Ovary (tissue), 9 donors: ENCODE measurements around the gene OGG1. TPM values are rescaled to one million over a fixed set of nuclear protein-coding genes. Genes with fewer than 3 reads are reported as not detected.
A peak's percentile ranks its signal among the peaks of the same experiment; 100 is the strongest.
"Not testable (repeated sequence)": the region's sequence is repeated elsewhere in the genome, so short reads cannot be mapped to it uniquely, and the experiment has no call there.

ENCODE experiments used
- DNase-seq, 5 donors: peaks; one replicate each; pipeline ENCODE4 v3.0.0-alpha.2; 2019 to 2020
- H3K27ac ChIP-seq, 2 donors: fragments of 200-600 bp; one replicate each; pipeline versions ENCODE4 v1.5.1 to v1.8.0; 2019 to 2022
- H3K27me3 ChIP-seq: fragments of 200-600 bp; one replicate; pipeline ENCODE4 v1.8.0; 2022
- H3K36me3 ChIP-seq: fragments of 200-600 bp; sonication (generic); one replicate; pipeline ENCODE4 v1.5.1; 2019
- H3K4me1 ChIP-seq: one replicate; pipeline ENCODE4 v1.8.1; 2013; ENCODE audit warnings: mild to moderate bottlenecking, moderate library complexity; ENCODE audit not compliant: insufficient read depth
- H3K4me3 ChIP-seq: fragments of 200-600 bp; sonication (generic); one replicate; pipeline ENCODE4 v1.5.1; 2017
- H3K9me3 ChIP-seq, 2 donors: fragments of 200-600 bp in 1 of 2; sonication (generic) in 1 of 2; one replicate each; pipeline versions ENCODE4 v1.5.1 to v1.8.1; 2013 to 2019; ENCODE audit warnings: mild to moderate bottlenecking in 1 of 2, moderate library complexity in 1 of 2
- EP300 ChIP-seq: sonication (generic); formaldehyde crosslinking; IDR thresholded peaks from one replicate; pipeline ENCODE4 v1.6.1; 2017; ENCODE audit warnings: antibody characterized with exemption
- POLR2A ChIP-seq: fragments of 450-650 bp; IDR thresholded peaks from one replicate; pipeline ENCODE4 v1.6.1; 2017; ENCODE audit warnings: antibody characterized with exemption, mild to moderate bottlenecking, moderate library complexity
- WGBS, 3 donors: extraction: QIAGEN DNeasy Blood & Tissue Kit in 1 of 3; methylation state at CpG; one replicate each; pipeline versions ENCODE4 v1.1.5 to v1.1.7; 2013 to 2017; 5-methylcytosine and 5-hydroxymethylcytosine counted together
- intact Hi-C, 4 donors: fragments of 100-400 bp; cut with DNase I; formaldehyde crosslinking; loops; one replicate each; pipeline versions ENCODE4 v1.11.0 to v1.15.1; 2022 to 2023
- polyA plus RNA-seq, 2 donors: library from polyadenylated mRNA; stranded (reverse); fragments of 200-250 nt in 1 of 2; fragments of 350-450 nt in 1 of 2; fragmentation: Illumina TruSeq in 1 of 2; extraction: RNeasy Lipid Tissue Mini Kit (QIAGEN cat#74804) in 1 of 2; gene quantifications; one replicate each; pipeline ENCODE4 v1.2.3, GENCODE V29; 2013 to 2014
- total RNA-seq, 7 donors: library from RNA; depleted of rRNA in 2 of 7; stranded (reverse); fragments of >200 nt in 2 of 7; fragmentation: NEBNext Ultra II Directional in 3 of 7; extraction: Animal tissue kit (Norgen Biotek cat#: 25700) in 3 of 7; gene quantifications; one replicate each; pipeline versions ENCODE4 v1.1.0 to v1.2.4, GENCODE V29; 2016 to 2023
- TF ChIP-seq, protein P1 (sequence below), 3 donors: fragments of 450-650 bp in 2 of 3; fragments of 200-600 bp in 1 of 3; IDR thresholded peaks; one replicate each; pipeline versions ENCODE4 v1.5.1 to v1.8.0; 2016 to 2022; ENCODE audit warnings: antibody characterized with exemption in 3 of 3, mild to moderate bottlenecking in 1 of 3
- donor health status: DM: no; HTN: no; CAD: no; lungs with moderate emphysema.
- donor health status: DM: no; HTN: no; CAD: no.
- donor health status: Bipolar disorder and iron deficiency.
- donor health status: DM: yes; HTN: yes; CAD: no.
- donor health status: DM: no; HTN: no; CAD: no.
- donor health status: DM: yes; HTN: yes; CAD: no.

The OGG1 gene
- total and polyA plus RNA-seq, 9 donors = 16.8 to 54.3 (median 31.1) TPM

DNA sequence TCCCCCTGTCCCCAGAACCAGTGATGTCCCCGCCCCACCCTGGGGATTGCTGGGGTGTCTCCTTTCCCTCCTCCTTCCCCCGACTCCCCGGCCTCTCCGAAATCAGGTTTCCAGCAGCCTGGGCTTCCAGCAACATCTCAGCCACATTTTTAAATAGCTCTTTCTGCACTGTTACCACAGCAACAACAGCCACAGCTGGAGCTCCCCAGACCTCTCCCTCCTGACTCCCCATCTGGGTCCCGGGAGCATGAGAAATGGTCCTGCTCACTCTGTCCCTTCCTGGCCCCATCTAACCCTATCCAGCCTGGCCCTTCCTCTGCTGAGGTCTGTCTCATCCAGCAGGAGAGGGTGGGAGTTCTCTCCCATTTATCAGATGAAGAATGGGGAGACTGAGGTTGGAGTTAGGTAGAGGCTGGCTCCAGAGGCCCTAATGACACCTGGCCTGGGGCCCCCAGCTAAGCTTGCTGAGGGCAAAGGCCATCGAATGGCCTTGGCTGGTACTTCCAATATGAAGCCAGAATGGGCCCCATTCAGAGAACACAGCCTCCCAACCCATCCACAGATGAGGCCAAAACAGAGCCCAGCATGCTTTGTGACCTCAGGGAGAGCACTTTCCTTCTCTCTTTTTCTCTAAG is 18.5 kb downstream of the OGG1 start:
- DNase-seq = no peak
- Histone ChIP-seq H3K4me1 (peaks cover 6% of the 10 kb centered on the region), H3K9me3 (no peaks in the 10 kb centered on the region), H3K27ac (peak overlapping the region; percentile 74 to 92), H3K27me3 (no peaks in the 10 kb centered on the region), H3K4me3 (no peak overlapping the region), H3K36me3 (no peaks in the 10 kb centered on the region)
- TF ChIP-seq, protein P1, sequence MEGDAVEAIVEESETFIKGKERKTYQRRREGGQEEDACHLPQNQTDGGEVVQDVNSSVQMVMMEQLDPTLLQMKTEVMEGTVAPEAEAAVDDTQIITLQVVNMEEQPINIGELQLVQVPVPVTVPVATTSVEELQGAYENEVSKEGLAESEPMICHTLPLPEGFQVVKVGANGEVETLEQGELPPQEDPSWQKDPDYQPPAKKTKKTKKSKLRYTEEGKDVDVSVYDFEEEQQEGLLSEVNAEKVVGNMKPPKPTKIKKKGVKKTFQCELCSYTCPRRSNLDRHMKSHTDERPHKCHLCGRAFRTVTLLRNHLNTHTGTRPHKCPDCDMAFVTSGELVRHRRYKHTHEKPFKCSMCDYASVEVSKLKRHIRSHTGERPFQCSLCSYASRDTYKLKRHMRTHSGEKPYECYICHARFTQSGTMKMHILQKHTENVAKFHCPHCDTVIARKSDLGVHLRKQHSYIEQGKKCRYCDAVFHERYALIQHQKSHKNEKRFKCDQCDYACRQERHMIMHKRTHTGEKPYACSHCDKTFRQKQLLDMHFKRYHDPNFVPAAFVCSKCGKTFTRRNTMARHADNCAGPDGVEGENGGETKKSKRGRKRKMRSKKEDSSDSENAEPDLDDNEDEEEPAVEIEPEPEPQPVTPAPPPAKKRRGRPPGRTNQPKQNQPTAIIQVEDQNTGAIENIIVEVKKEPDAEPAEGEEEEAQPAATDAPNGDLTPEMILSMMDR (IDR thresholded peaks at IDR 0.05) = no peak
- TF ChIP-seq EP300 (no peak), POLR2A (no peak)
- WGBS, 3 donors = 35 to 37% (median 36%) methylated on average over 6 of the region's 6 CpGs
- intact Hi-C loops = no loop called here

DNA sequence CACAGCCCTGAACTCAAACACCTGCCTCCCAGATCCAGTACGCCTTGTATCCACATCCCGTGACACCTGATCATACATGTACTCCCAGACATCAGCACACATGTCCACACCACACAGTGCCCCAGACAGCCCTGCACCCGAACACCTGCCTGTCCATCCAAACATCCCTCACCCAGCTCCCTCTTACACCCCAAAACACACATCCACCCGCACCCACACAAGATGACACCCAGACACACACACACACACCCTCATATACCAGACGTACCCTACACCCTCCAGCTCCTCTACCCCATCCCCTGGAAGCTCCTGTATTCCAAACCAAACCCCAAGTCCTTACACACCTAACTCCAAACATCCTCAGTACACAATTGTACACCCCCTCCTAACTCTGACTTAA is 19.3 kb downstream of the OGG1 start:
- H3K27ac ChIP-seq = peak overlapping the region; percentile 74 to 92
- peaks cover 6% of the 10 kb centered on the region for H3K4me1 ChIP-seq
- peak overlapping the region; percentile 57 for H3K4me3 ChIP-seq
- no peaks in the 10 kb centered on the region for H3K36me3 ChIP-seq
- WGBS, 3 donors = 46 to 51% (median 47%) methylated on average over 5 of the region's 5 CpGs
- no peaks in the 10 kb centered on the region for H3K27me3 ChIP-seq
- intact Hi-C loops = no loop called here
- TF ChIP-seq POLR2A = no peak
- TF ChIP-seq EP300 = no peak
- TF ChIP-seq, protein P1 (IDR thresholded peaks at IDR 0.05) = no peak
- no peak for DNase-seq
- no peaks in the 10 kb centered on the region for H3K9me3 ChIP-seq

DNA sequence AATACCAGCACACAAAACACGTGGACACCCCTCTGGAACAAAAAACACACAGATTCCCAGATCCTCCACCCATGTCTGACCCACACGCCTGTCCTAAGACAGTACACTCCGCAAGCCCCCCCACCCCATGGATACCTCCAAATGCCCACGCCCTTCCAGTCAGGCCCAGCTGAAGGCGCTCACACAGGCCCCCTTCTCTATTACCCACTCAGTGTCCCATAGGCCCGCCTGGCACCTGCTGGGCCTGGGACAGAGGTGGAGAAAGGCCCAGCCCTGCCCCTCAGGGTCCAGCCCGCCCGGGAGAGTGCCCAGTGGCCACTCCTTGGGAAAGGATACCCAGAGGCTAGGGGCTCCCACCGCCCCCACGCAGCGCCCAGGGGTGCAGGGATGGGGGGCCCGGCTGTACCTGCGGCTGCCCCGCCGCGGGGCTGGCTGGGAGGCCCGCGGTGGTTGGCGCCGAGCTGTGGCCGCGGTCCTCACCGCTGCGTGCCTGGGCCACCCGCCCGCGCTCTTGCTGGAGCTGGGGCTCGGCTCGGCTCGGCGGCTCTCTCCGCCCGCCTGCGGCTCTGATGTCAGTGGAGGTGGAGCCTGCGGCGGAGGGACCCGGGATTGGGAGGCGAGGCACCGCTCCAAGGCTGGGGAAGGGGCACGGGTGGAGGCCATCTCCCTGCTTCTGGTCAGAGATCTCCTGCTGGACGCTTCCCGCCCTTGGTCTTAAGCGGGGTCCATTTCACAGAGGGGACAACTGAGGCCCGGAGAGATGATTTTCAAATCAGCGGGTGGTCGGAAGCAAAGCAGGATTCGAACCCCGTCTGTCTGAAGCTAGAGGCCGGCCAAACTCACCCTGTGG is 19.9 kb downstream of the OGG1 start, which contains the start of gene CAMK1:
Gene CAMK1 (minus strand): TSS at position 522 of the 850 bp plus-strand sequence. CDS start 2,198 bp downstream, outside the sequence.
- peak within 1 kb of the TSS; percentile 57 for H3K4me3 ChIP-seq
- no peaks in the 10 kb centered on the region for H3K36me3 ChIP-seq
- no peaks in the 10 kb centered on the region for H3K27me3 ChIP-seq
- peaks cover 6% of the 10 kb centered on the region for H3K4me1 ChIP-seq
- intact Hi-C loops = loop anchor here in 2 of 4 donors (2.0 kb wide), 1 partner anchor 23 kb away; the partner anchor contains the start of genes ARPC4 (in 2 of the 2) and TADA3 (in 2 of the 2)
- DNase-seq = peak; percentile 87 to 91 (median 88)
- WGBS, 3 donors = 1% methylated on average over 28 to 49 of the region's 49 CpGs
- peak within 1 kb of the TSS; percentile 74 to 92 for H3K27ac ChIP-seq
- no peak for TF ChIP-seq EP300
- TF ChIP-seq, protein P1 (IDR thresholded peaks at IDR 0.05) = no peak
- TF ChIP-seq POLR2A = peak; percentile 88
- no peaks in the 10 kb centered on the region for H3K9me3 ChIP-seq

- Histone ChIP-seq H3K36me3 (no peaks in the 10 kb centered on the region), H3K9me3 (no peaks in the 10 kb centered on the region), H3K27ac (peak overlapping the region; percentile 74 to 92), H3K4me1 (peaks cover 6% of the 10 kb centered on the region), H3K4me3 (peak overlapping the region; percentile 57), H3K27me3 (no peaks in the 10 kb centered on the region)
- intact Hi-C loops = loop anchor here in 2 of 4 donors (2.0 kb wide), 1 partner anchor 22 kb away; the partner anchor contains the start of genes ARPC4 (in 2 of the 2) and TADA3 (in 2 of the 2)
- whole genome bisulfite sequencing, 3 donors = 2 to 6% (median 3%) methylated on average over 15 of the region's 15 CpGs
- peak; percentile 99 to 100 (median 100) for DNase-seq
- no peak for TF ChIP-seq EP300
- TF ChIP-seq POLR2A = no peak
- TF ChIP-seq, protein P1 (IDR thresholded peaks at IDR 0.05) = no peak
Observed at GRCh38 chr3:9770276-9770812, 20.6 kb downstream of the OGG1 start.

GRCh38 chr3:9771007-9771406 is 21.3 kb downstream of the OGG1 start:
- H3K27ac ChIP-seq = peak overlapping the region in 1 of 2 donors; percentile 92
- H3K27me3 ChIP-seq, DNase-seq, H3K36me3 ChIP-seq, H3K4me3 ChIP-seq, H3K4me1 ChIP-seq, H3K9me3 ChIP-seq: not testable (repeated sequence)
- 56 to 65% (median 60%) methylated on average over 2 of the region's 2 CpGs for WGBS, 3 donors
- intact Hi-C loops = loop anchor here in 2 of 4 donors (2.0 kb wide), 1 partner anchor 22 kb away; the partner anchor contains the start of genes ARPC4 (in 2 of the 2) and TADA3 (in 2 of the 2)
